Activated CD8-positive, alpha-beta memory T cell treated with anti-CD3 and anti-CD28 coated beads, Interleukin-2, amount 50 U/mL, for 24 hours (primary cell): ENCODE measurements around the gene TRIM5.
"Not testable (repeated sequence)": the region's sequence is repeated elsewhere in the genome, so short reads cannot be mapped to it uniquely, and the experiment has no call there.

ENCODE experiments used
- DNase-seq: peaks from one replicate; pipeline ENCODE4 v3.0.0-alpha.2; 2020; ENCODE audit errors: extremely low read depth

Gene TRIM5

DNA sequence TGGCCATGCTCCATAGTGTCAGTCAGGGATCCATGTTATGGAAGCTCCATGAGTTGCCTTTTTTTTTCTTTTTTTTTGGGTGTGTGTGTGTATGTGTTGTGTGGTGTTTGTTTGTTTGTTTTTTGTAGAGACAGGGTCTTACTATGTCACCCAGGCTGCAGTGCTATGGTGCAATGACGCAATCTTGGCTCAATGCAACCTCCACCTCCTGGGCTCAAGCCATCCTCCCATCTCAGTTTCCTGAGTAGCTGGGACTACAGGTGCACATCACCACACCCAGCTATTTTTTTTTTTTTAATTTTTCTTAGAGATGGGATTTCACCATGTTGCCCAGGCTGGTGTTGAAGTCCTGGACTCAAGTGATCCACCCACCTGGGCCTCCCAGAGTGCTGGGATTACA lies 3.6 kb upstream of the TRIM5 start:
- DNase-seq = no peak

DNA sequence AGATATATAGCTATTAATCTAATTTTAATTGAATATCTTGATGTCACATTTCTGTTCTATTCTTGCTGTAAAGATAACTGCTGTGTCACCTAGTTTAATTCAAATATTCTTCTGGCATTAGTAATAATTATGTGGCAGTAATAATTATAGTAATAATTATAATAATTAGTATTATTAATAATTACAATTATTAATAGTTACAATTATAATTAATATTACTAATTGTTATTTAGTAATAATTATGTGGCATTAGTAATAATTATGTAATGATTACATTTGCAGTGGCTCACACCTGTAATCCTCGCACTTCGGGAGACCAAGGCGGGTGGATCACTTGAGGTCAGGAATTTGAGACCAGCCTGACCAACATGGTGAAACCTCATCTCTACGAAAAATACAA lies 1.6 kb upstream of the TRIM5 start:
- DNase-seq = no peak

DNA sequence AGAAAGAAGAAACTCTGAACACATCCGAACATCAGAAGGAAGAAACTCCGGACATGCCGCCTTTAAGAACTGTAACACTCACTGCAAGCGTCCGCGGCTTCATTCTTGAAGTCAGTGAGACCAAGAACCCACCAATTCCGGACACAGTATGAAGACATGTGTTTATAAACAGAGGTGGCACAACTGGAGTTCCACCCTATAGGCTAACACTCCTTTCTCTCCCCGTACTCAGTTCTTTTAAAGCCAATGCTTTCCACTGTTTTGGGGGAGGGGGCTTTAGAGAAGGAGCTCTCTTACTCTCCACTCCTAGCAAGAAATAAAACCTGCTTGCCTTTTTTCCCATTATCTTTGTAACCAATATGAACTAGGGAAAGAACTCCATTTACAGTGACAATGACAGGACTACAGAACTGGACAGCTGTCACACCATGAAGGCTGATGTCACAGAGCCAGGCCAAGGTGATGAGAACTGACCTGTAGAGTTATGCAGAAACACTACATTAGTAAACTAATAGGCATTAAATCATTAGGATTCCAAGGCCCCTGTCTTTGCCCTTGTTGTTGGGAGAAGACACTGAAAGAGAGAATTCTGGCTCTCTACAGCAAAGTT lies 733 bp downstream of the TRIM5 start:
- no peak for DNase-seq

DNA sequence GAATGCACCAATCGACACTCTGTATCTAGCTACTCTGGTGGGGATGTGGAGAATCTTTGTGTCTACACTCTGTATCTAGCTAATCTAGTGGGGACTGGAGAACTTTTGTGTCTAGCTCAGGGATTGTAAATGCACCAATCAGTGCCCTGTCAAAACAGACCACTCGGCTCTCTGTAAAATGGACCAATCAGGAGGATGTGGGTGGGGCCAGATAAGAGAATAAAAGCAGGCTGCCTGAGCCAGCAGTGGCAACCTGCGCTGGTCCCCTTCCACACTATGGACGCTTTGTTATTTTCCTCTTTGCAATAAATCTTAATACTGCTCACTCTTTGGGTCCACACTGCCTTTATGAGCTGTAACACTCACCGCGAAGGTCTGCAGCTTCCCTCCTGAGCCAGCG lies 1.3 kb downstream of the TRIM5 start:
- DNase-seq = not testable (repeated sequence)

DNA sequence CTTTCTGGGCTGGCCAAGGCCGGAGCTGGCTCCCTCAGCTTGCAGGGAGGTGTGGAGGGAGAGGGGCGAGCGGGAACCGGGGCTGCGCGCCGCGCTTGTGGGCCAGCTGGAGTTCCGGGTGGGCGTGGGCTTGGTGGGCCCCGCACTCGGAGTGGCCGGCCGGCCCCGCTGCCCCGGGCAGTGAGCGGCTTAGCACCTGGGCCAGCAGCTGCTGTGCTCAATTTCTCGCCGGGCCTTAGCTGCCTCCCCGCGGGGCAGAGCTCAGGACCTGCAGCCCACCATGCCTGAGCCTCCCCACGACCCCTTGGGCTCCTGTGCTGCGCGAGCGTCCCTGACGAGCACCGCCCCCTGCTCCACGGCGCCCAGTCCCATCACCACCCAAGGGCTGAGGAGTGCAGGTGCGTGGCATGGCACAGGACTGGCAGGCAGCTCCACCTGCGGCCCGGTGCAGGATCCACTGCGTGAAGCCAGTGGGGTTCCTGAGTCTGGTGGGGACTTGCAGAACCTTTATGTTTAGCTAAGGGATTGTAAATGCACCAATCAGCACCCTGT lies 1.9 kb downstream of the TRIM5 start:
- not testable (repeated sequence) for DNase-seq

DNA sequence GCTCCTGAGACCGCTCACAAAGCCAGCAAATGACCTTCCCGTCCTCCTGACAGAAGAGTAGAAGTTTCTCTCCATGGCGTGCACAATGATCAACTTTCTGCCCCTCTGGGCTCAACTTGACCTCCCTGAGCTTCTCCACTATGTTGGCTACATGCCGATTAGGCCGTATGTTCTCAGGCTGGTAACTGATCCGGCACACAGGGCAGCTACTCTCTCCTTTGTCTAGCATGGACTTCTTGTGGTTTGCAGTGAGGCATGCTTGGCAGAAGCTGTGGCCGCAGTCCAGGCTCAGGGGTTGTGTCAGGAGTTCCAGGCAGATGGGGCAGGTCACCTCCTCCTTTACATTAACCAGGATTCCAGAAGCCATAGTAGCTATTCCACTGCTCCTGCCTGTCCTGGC lies 5.1 kb downstream of the TRIM5 start:
- DNase-seq = no peak

DNA sequence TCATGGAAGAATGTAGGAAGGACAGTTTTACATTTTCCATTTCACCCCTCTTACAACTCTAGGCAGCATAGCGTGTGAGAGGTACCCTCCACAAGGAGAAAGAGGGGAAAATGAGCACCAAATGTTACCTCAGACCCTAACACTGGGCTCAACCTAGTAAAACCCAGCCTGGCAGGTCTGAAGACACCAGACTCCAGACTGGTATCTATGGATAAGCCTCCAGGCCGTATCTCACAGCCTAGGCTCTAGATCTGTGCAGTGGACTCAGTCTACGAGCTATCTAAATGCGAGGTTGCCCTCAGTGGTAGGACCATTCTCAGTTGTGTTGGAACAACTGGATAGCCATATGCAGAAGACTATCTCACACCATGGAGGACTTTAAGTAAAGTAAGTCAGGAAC lies 10.5 kb downstream of the TRIM5 start:
- no peak for DNase-seq

DNA sequence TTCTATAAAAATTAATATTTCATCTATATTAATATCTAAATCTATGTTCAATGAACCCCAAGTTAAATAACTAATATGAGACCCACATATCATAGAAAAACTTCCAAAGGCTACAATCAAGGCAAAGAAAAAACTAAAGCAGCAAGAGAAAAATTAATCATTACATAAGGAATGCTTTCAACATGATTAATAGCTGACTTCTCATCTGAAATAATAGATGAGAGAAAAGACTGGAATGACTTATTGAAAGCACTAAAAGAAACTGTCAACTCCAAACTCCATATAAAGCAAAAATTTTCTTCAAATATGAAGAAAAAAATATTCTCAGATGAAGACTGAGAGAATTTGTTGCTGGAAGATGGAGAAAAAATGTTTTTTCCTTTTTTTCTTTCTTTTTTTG lies 13.0 kb downstream of the TRIM5 start:
- DNase-seq = no peak

DNA sequence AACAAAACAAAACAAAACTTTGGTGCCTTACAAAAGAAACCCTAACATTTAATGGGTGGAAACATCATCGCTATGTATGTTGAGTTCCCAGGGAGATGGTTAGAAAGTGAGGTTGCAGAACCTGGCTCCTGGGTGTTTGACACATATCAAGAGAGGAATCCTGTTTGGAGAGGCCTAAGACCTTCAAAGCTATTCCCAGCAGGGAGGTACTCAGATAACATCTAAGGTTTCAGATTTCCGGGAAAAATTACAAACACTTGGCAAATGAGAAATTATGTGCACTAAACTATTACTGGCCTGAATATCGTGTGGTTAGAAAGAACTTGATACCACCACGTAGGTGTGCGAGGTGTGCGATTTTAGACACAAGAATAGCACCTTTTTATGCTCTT lies 18.5 kb downstream of the TRIM5 start:
- DNase-seq = no peak

DNA sequence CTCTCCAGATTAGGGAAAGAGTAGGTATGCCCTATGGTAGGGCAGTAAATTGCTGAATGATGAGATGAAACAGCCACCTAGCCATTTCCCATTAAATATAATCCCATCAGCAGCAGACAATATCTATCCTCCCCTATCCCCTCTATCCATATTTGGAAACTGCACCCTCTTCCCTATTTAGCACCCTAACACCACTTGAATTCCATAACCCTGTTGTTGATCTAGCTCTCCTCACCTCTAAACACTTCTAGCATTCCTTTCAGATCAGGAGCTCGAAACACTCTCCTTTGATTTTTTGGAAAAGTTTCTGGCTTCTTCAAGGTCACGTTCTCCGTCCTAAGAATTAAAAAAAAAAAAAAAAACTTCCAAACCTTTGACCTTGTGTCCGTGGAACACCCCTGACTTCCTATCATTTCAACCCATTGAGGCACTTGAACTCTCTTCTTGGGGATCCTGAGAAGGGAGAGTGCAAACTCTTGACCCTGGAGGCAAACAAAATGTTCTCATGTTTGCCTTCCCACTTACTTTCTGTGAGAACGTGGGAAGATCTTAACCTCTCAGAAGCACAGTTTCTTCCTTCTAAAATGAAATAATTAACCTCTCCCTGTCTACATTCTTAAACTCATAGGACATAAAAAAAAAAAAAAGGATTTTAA lies 19.0 kb downstream of the TRIM5 start:
- no peak for DNase-seq

DNA sequence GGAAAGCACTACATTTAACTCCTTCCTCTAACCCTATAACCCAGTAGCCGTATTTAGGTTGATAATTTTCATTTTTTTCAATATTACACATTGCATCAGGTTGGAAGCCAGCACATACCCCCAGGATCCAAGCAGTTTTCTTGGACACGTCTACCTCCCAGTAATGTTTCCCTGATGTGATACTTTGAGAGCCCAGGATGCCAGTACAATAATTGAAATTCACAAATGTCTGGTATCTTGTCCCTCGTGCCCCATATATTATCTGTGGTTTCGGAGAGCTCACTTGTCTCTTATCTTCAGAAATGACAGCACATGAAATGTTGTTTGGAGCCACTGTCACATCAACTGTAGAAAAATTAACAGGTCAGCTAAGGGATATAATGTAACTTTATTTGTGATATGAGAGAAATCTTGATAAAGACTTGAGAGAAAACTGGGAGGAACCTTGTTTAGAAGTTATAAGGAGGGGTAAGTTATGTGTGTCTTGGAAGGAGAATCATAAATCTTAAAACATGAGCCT lies 19.8 kb downstream of the TRIM5 start:
- no peak for DNase-seq

DNA sequence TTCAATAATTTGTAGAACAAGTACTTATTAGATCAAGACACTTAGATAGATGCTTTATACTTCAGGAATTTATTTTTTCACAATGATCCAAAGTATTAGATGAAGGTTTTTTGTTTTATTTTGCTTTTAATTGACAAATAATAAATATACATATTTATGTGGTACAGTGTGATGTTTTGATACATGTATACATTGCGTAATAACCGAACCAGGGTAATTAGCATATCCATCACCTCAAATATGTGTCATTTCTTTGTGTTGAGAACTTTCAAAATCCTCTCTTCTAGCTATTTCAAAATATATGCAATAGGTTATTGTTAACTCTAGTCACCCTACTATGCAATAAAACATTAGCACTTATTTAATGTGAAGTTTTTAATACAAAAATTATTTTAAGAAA lies 21.4 kb downstream of the TRIM5 start:
- DNase-seq = no peak

DNA sequence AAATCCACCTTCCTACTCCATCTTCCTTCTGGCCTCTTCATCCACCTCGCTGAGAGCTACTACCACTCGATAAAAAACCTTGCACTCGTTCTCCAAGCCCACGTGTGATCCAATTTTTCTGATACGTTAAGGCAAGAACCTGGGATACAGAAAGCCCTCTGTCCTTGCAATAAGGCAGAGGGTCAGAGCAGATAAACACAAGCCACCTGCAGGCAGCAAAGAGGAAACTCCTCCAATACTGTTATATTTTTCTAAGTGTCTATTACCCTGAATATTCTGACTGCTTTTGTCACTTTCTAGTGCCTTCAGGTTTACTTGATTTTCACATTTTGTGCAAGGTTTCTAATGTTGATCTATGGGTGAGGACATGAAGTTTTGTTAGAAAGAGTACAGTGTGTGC lies 26.6 kb downstream of the TRIM5 start:
- DNase-seq = no peak

DNA sequence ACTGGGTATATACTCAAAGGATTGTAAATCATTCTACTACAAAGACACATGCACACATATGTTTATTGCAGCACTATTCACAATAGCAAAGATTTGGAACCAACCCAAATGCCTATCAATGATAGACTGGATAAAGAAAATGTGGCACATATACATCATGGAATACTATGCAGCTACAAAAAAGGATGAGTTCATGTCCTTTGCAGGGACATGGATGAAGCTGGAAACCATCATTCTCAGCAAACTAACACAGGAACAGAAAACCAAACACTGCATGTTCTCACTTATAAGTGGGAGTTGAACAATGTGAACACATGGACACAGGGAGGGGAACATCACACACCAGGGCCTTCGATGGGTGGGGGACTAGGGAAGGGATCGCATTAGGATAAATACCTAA lies 27.9 kb downstream of the TRIM5 start:
- not testable (repeated sequence) for DNase-seq

DNA sequence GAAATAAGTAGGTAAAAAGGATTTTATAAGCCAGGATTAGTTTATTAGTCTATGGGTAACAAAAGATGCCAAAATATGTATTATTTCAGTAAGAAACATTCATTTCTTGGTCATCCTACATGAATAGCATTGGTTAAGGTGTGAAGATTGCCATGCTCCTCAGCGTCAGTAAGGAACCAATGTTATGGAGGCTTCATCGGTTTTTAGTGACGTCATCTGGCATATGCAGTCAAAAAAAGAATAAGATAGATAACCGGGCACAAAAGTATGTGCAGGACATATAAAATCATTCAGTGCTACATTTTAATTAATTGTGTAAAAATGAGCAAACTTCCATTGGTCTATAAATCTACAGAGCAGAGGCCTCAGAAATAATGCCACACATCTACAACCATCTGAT lies 29.4 kb downstream of the TRIM5 start:
- DNase-seq = no peak

DNA sequence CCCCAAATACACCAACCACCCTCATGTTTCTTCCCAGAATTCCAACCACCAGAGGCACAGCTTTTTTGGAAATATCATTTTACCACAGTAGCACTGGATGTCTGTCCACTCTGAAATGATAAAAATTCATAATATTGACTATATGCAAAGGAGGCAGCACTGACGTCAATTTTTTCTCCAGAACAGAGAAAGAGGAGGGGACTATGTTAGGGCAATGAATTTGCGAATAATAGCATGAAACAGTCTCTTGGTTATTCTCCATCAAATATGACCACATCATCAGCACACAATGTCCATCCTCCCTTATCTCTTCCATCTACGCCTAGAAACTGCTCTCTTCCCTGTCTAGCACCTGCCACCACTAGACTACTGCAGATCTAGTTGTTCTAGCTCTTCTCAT lies 38.7 kb downstream of the TRIM5 start:
- DNase-seq = no peak

DNA sequence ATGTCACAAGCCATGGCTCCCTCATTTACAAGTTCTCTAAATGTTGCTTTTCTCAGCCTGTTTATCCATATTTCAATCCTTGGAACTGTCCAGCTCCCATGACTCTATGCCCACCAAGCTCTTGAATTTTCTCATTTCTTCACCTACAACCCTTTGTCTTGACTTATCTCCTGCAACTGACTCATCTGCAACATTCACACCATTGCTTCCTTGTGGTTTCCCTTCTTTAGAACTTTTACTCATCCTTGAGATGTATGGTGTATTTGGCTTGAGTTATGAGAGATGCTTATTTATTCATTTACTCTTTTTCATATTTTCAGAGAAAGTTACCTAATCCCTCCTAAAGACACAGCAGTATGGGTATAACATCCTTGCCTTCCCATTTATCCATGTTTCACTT lies 41.3 kb downstream of the TRIM5 start:
- no peak for DNase-seq

DNA sequence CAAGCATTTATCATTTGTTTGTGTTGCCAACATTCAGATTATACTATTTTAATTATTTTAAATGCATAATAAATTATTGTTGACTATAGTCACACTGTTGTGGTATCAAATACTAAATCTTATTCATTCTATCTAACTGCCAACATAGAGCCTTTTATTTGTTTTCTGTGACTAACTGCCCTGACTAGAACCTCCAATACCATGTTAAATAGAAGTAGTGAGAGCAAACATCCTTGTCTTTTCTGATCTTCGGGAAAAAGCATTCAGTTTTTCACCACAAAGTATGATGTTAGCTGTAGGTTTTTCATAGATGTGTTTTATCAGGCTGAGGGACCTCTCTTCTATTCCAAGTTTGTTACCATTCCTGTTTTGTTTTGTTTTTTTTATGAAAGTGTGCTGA lies 44.9 kb downstream of the TRIM5 start:
- DNase-seq = no peak

DNA sequence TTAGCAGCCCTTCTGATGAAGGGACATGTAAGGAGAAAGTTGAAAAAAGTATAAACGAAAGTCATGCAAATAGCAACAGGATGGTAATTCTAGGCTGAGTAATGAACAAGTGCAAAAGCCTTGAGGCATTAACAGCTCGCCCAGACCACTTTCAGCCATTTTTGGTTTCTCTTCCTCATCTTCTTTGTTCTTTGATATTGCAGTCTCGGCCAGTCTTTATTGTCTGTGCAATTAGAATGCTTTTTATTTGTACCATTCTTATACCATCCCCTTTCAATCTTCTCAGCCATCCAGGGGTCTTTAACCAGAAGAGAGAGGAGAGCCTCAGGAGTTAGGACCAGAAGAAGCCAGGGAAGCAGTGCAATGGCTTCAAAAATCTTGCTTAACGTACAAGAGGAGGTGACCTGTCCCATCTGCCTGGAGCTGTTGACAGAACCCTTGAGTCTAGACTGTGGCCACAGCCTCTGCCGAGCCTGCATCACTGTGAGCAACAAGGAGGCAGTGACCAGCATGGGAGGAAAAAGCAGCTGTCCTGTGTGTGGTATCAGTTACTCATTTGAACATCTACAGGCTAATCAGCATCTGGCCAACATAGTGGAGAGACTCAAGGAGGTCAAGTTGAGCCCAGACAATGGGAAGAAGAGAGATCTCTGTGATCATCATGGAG lies 52.8 kb downstream of the TRIM5 start:
- no peak for DNase-seq

DNA sequence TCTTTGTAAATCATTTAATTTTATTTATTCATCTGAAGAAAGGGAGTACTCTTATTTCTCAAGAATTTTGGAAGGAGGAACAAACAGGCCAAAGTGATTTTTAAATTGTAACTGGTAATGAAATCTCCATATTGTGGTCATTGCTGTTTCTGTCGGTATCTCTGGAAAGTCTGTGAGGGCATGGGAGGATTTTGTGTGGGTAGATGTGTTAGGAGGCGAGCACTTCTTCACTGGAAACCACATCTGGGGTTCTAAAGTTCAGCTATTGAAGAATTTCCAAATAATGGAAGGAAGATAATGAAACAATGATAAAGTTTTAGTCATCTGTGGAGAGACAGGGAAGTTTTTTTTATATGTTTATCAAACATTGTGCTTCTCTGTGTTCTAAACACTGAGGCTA lies 53.5 kb downstream of the TRIM5 start:
- DNase-seq = no peak

DNA sequence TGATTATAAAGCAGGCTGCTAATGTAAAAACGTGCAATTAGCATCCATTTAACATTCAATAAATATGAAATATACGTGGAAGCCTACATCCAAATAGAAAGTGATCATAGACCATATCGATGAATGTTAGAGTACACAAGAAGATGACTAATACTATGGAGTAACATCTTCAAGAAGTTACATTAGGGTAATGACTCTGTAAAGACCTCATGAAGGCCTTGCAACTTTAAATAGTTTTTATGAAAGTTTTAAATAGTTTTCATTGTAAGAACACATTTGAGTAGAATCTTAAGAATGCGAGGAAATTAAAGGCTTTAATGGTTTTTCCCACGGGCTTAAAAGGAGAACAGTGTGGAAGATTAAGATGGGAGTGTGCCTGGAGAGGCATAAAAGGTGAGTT lies 58.7 kb downstream of the TRIM5 start:
- DNase-seq = no peak

DNA sequence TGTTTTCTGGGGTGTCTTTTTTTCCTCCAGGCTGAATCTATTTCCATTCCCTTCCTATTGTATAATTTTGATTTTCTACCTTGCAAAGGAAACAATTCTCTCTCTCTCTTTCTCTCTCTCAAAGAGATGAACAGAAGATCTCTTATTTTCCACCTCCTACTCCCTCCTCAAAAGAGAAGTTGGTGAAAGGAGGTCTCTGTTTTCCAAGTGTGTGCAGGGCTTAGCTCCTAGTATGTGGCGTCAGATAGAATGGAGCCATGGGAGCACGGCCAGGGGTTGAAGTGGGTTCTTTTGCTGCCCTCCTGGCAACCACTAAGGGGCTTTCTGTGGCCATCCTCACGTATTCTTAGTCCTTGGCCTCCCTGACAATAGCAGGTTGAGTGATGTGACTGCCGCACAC lies 59.6 kb downstream of the TRIM5 start:
- no peak for DNase-seq
